WTC11 (cell line): ENCODE results near the gene PRR7. TPM values are rescaled to one million over a fixed set of nuclear protein-coding genes. Genes with fewer than 3 reads are reported as not detected.

Experiments
- ATAC-seq: fragments of 200-7000 bp; cut with Tn5 transposase; 2 replicates; pipeline ENCODE4 v1.10.0; 2021; ENCODE audit warnings: mild to moderate bottlenecking, moderate library complexity
- CTCF ChIA-PET: fragments of 300-600 bp; sonication (Branson Sonifier 250); formaldehyde crosslinking; loops from one replicate; lab custom pipeline; 2021; ENCODE audit warnings: antibody characterized with exemption; lab: Charles Lee
- POLR2A ChIA-PET: fragments of 350-600 bp; sonication (Branson Sonifier 250); formaldehyde crosslinking; loops from one replicate; lab custom pipeline; 2021; ENCODE audit warnings: antibody characterized with exemption; lab: Charles Lee
- DNase-seq: peaks from one replicate; pipeline ENCODE4 v3.0.0; 2021; ENCODE audit warnings: low spot score
- H3K27ac Mint-ChIP-seq: 2 replicates; pipeline ENCODE4 v1.8.0; 2021; ENCODE audit warnings: mixed read lengths
- H3K27me3 Mint-ChIP-seq: 2 replicates; pipeline ENCODE4 v1.8.0; 2021; ENCODE audit warnings: low read depth, mild to moderate bottlenecking, moderate library complexity, mixed read lengths
- H3K36me3 Mint-ChIP-seq: 2 replicates; pipeline ENCODE4 v1.8.0; 2021; ENCODE audit warnings: mixed read lengths
- H3K4me1 Mint-ChIP-seq: 2 replicates; pipeline ENCODE4 v1.8.0; 2022; ENCODE audit warnings: mixed read lengths
- H3K4me3 Mint-ChIP-seq: 2 replicates; pipeline ENCODE4 v1.8.0; 2021; ENCODE audit warnings: mild to moderate bottlenecking, moderate library complexity, mixed read lengths
- H3K9me3 Mint-ChIP-seq: 2 replicates; pipeline ENCODE4 v1.8.0; 2021; ENCODE audit warnings: mixed read lengths
- ARID4B ChIP-seq: sonication (generic); formaldehyde crosslinking; IDR thresholded peaks from 2 replicates; pipeline ENCODE4 v1.8.0; 2023; ENCODE audit warnings: missing genetic modification reagents, mild to moderate bottlenecking, borderline replicate concordance
- EMX1 ChIP-seq: fragments of 250-450 bp; sonication (Bioruptor Pico); IDR thresholded peaks from 2 replicates; pipeline ENCODE4 v1.8.0; 2021; ENCODE audit warnings: mild to moderate bottlenecking
- FOXK1 ChIP-seq: sonication (generic); formaldehyde crosslinking; IDR thresholded peaks from 2 replicates; pipeline ENCODE4 v1.8.0; 2022; ENCODE audit warnings: mild to moderate bottlenecking, moderate library complexity, missing genetic modification reagents
- FOXP1 ChIP-seq: sonication (generic); formaldehyde crosslinking; IDR thresholded peaks from 2 replicates; pipeline ENCODE4 v1.8.0; 2022; ENCODE audit warnings: missing genetic modification reagents, mild to moderate bottlenecking, moderate library complexity, borderline replicate concordance
- FOXP4 ChIP-seq: sonication (generic); formaldehyde crosslinking; IDR thresholded peaks from 2 replicates; pipeline ENCODE4 v1.8.0; 2022; ENCODE audit warnings: mild to moderate bottlenecking, missing genetic modification reagents
- GABPB1 ChIP-seq: sonication (generic); formaldehyde crosslinking; IDR thresholded peaks from 2 replicates; pipeline ENCODE4 v1.8.1; 2023; ENCODE audit warnings: mild to moderate bottlenecking, missing genetic modification reagents
- HMGXB4 ChIP-seq: sonication (generic); formaldehyde crosslinking; IDR thresholded peaks from 2 replicates; pipeline ENCODE4 v1.8.1; 2023; ENCODE audit warnings: mild to moderate bottlenecking, moderate library complexity, missing genetic modification reagents
- IRF1 ChIP-seq: sonication (generic); formaldehyde crosslinking; IDR thresholded peaks from 2 replicates; pipeline ENCODE4 v1.8.0; 2023; ENCODE audit warnings: missing genetic modification reagents
- MAX ChIP-seq: sonication (generic); formaldehyde crosslinking; IDR thresholded peaks from 2 replicates; pipeline ENCODE4 v1.8.0; 2022; ENCODE audit warnings: mild to moderate bottlenecking, missing genetic modification reagents
- MYBL2 ChIP-seq: sonication (generic); formaldehyde crosslinking; IDR thresholded peaks from 2 replicates; pipeline ENCODE4 v1.8.1; 2023; ENCODE audit warnings: mild to moderate bottlenecking, moderate library complexity, missing genetic modification reagents
- OVOL2 ChIP-seq: fragments of 250-450 bp; sonication (Bioruptor Pico); IDR thresholded peaks from 2 replicates; pipeline ENCODE4 v1.9.0; 2021; ENCODE audit warnings: mild to moderate bottlenecking, borderline replicate concordance
- ZNF121 ChIP-seq: sonication (generic); formaldehyde crosslinking; IDR thresholded peaks from 2 replicates; pipeline ENCODE4 v1.8.0; 2023; ENCODE audit warnings: missing genetic modification reagents
- ZNF232 ChIP-seq: sonication (generic); formaldehyde crosslinking; IDR thresholded peaks from 2 replicates; pipeline ENCODE4 v1.8.0; 2022; ENCODE audit warnings: mild to moderate bottlenecking, missing genetic modification reagents
- ZNF263 ChIP-seq: sonication (generic); formaldehyde crosslinking; IDR thresholded peaks from 2 replicates; pipeline ENCODE4 v1.8.1; 2022; ENCODE audit warnings: low read depth, mild to moderate bottlenecking, moderate library complexity, missing genetic modification reagents
- ZNF317 ChIP-seq: sonication (generic); formaldehyde crosslinking; IDR thresholded peaks from 2 replicates; pipeline ENCODE4 v1.8.1; 2023; ENCODE audit warnings: low read depth, mild to moderate bottlenecking, moderate library complexity, missing genetic modification reagents, borderline replicate concordance
- ZNF423 ChIP-seq: fragments of 250-450 bp; sonication (Bioruptor Pico); IDR thresholded peaks from 2 replicates; pipeline ENCODE4 v2.1.2; 2022; ENCODE audit warnings: mild to moderate bottlenecking, moderate library complexity
- total RNA-seq: library from RNA; stranded (reverse); gene quantifications from 3 replicates; pipeline ENCODE4 v1.2.3, GENCODE V29; 2021

Gene PRR7
- total RNA-seq, 1 experiment from 2014 or later, result 13.1 TPM

- peak; percentile 20; the same call in 1 of the 2 replicates for TF ChIP-seq FOXP4 (CRISPR knock-in tag)
- TF ChIP-seq HMGXB4 (CRISPR knock-in tag), result peak; percentile 20; the same call in 1 of the 2 replicates
- no peak for TF ChIP-seq ZNF423 (CRISPR knock-in tag)
Measured at GRCh38 chr5:177403102-177403791, 43.4 kb upstream of the PRR7 start (continued).

GRCh38 chr5:177403792-177404640 is 42.6 kb upstream of the PRR7 start:
- ChIA-PET POLR2A (interaction anchor here (0.7 to 4.1 kb wide), 8 partner anchors 15 to 51 kb away, joined by 3 to 38 read pairs (median 4); partner anchors contain the start of genes GRK6 and PRR7), CTCF (interaction anchor here (0.6 to 7.9 kb wide), 27 partner anchors 8 to 112 kb away, joined by 3 to 202 read pairs (median 12); partner anchors contain the start of genes DDX41, DOK3, GRK6 and LMAN2)
- peak; percentile 75 for DNase-seq
- Mint-ChIP-seq H3K4me3 (peak overlapping the region; percentile 84), H3K27me3 (peaks cover 83% of the 10 kb centered on the region), H3K4me1 (peaks cover 9% of the 10 kb centered on the region), H3K9me3 (no peaks in the 10 kb centered on the region), H3K27ac (no peak overlapping the region), H3K36me3 (no peaks in the 10 kb centered on the region)
- ATAC-seq, result peak; percentile 26
- TF ChIP-seq ZNF263 (CRISPR knock-in tag), result peak; percentile 81
- TF ChIP-seq IRF1 (CRISPR knock-in tag), result 0 out of 2 replicates have a peak, but pooled peaks have one; percentile 31
- no peak; the same call in 1 of the 2 replicates for TF ChIP-seq ARID4B (CRISPR knock-in tag)
- TF ChIP-seq EMX1, result 0 out of 2 replicates have a peak, but pooled peaks have one; percentile 52
- TF ChIP-seq ZNF232 (CRISPR knock-in tag), result no peak
- no peak for TF ChIP-seq GABPB1 (CRISPR knock-in tag)
- peak; percentile 93 for TF ChIP-seq ZNF121
- TF ChIP-seq ZNF423 (CRISPR knock-in tag), result peak; percentile 62
- peak; percentile 66; the same call in 1 of the 2 replicates for TF ChIP-seq MAX (CRISPR knock-in tag)
- TF ChIP-seq FOXP1 (CRISPR knock-in tag), result peak; percentile 5
- peak; percentile 21; the same call in 1 of the 2 replicates for TF ChIP-seq FOXK1 (CRISPR knock-in tag)
- peak; percentile 84 for TF ChIP-seq HMGXB4 (CRISPR knock-in tag)
- peak; percentile 48; the same call in 1 of the 2 replicates for TF ChIP-seq MYBL2
- peak; percentile 40; the same call in 1 of the 2 replicates for TF ChIP-seq ZNF317 (CRISPR knock-in tag)
- no peak for TF ChIP-seq OVOL2 (CRISPR knock-in tag)
- TF ChIP-seq FOXP4 (CRISPR knock-in tag), result peak; percentile 59; the same call in 1 of the 2 replicates
